GM10248 (cell line): ENCODE measurements around the gene NTSR1.

ENCODE experiments used
- CTCF ChIA-PET: fragments of 300-600 bp; sonication (Branson Sonifier 250); formaldehyde crosslinking; extraction: SDS; loops from one replicate; lab custom pipeline; 2021; ENCODE audit warnings: antibody characterized with exemption; lab: Yijun Ruan, JAX
- POLR2A ChIA-PET: fragments of 350-650 bp; sonication (Branson Sonifier 250); formaldehyde crosslinking; extraction: SDS; loops from one replicate; lab custom pipeline; 2020; ENCODE audit warnings: antibody characterized with exemption; lab: Yijun Ruan, JAX
- DNase-seq: peaks from one replicate; pipeline ENCODE4 v3.0.0; 2012; ENCODE audit errors: extremely low spot score
- TF ChIP-seq, protein P1 (sequence below): IDR thresholded peaks from 2 replicates; pipeline ENCODE4 v1.5.1; 2012; ENCODE audit warnings: mild to moderate bottlenecking, low read depth; ENCODE audit errors: extremely low read depth, missing control alignments, control extremely low read depth

Gene NTSR1

DNA sequence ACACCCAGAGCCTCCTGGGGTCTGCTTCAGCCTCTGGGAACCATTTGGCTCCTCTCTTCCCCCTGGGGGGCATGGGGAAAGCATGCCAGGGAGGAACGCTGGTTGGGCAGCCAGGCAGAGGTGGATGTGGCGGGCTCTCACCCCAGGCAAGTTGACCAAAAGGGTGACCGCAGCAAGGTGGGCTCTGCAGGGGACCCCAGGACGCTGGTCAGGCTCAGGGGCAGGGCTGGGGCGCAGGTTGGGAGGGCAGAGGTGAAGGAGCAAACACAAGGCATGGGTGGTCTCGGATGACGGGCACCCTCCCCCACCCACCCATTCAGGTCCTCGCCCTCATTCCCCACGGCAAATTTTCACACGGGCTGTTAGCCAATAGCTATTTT is 57.4 kb downstream of the NTSR1 start:
- ChIA-PET POLR2A (no interaction called here), CTCF (no interaction called here)
- DNase-seq, result no peak
- TF ChIP-seq, protein P1, sequence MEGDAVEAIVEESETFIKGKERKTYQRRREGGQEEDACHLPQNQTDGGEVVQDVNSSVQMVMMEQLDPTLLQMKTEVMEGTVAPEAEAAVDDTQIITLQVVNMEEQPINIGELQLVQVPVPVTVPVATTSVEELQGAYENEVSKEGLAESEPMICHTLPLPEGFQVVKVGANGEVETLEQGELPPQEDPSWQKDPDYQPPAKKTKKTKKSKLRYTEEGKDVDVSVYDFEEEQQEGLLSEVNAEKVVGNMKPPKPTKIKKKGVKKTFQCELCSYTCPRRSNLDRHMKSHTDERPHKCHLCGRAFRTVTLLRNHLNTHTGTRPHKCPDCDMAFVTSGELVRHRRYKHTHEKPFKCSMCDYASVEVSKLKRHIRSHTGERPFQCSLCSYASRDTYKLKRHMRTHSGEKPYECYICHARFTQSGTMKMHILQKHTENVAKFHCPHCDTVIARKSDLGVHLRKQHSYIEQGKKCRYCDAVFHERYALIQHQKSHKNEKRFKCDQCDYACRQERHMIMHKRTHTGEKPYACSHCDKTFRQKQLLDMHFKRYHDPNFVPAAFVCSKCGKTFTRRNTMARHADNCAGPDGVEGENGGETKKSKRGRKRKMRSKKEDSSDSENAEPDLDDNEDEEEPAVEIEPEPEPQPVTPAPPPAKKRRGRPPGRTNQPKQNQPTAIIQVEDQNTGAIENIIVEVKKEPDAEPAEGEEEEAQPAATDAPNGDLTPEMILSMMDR, result no peak

DNA sequence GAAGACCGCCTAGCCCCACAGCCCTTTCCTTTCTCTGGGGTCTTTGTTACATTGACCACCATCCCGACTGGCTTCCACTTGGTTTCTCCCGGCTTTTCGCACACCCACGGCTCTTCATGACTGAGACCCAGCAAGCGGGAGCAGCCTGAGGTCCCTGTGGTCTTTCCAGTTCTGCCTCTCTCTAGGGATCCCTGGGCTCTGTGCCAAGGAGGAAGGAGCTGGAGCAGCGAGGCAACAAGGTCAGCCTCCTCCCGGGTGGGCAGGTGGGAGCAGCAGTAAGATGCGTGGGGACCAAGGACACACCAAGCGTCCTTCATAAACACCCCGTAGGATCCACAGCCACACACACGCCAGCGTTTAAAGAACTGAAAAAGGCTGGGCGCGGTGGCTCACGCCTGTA is 58.1 kb downstream of the NTSR1 start:
- ChIA-PET POLR2A (no interaction called here), CTCF (no interaction called here)
- TF ChIP-seq, protein P1, result no peak
- no peak for DNase-seq

DNA sequence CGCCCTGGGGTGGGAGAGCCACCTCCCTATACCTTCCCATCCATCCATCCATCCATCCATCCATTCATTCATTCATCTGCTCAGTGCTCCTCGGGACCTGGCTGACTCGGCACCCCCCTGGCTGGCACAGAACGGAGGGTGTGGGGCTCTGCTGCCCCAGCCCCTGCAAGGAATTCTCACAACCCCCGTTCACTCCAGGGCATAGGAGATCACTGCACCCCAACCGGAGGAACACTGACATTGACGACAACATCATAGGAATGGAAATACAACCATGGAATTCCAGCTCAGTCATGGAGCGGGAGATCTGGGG is 59.6 kb downstream of the NTSR1 start:
- DNase-seq, result no peak
- CTCF ChIA-PET, result no interaction called here
- TF ChIP-seq, protein P1, result no peak
- POLR2A ChIA-PET, result no interaction called here

DNA sequence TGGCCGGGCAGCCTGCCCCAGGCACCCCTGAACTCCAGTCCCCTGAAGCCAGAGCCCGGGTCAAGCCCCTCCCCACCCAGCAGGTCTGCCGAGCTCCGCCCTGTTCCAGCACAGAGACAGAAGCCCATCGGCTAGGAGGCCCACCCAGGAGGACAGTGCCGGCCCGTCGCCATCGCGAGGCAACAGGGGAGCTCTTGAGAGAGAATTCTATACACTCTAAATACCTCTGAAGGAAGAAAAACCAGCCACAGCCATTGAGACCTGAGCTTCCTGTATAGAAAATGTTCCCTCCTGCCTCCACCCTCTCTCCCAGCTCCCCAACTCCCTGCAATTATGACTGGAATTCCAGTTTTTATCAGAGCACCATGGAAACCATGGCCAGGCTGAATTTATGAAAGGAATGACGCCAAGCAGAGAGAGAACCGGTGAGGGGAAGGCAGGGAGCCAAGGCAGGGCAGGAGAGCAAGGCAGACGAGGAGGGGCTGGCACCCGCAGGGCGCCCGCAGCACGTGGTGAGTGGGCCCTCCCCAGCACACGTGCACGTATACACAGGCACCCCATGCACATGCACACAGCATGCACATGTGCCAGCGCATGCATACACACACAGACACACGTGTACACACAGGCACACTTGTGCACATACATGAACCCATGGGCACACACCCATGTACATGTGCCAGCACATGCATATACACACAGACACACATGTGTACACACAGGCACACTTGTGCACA is 60.1 kb downstream of the NTSR1 start:
- TF ChIP-seq, protein P1, result no peak
- ChIA-PET CTCF (no interaction called here), POLR2A (no interaction called here)
- no peak for DNase-seq

DNA sequence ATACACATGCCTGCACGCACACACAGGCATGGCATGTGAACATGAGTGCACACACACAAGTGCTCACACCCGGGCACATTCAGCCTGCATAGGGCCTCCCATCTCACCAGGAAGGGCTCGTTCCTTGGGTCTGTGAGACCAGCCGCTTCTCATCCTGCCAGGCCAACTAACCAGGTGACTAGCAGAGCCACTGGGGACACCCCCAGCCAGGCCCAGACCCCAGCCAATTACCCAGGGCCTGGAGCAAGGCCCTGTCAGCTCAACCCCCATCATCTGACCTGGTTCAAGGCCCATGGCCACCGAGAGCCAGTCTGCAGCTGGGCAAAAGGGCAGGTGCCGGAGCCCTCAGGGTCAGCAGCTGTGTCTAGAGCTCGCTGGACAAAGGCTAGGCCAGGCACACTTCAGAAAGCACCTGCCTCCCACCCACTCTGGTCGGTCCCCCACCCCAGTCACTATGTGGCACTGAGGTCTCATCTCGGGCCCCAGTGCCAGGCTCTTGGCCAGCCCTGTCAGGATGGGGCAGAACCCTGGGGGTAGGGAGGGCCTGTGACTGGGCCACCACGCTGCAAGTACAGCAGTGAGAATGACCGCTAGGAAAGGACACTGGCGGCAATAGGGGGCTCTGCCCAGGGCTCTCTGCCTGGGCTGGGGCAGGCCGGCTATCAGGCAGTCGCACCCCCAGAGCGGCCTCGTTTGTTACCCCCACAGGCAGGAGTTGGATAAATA is 60.9 kb downstream of the NTSR1 start:
- TF ChIP-seq, protein P1, result no peak
- no peak for DNase-seq
- CTCF ChIA-PET, result no interaction called here
- POLR2A ChIA-PET, result no interaction called here

DNA sequence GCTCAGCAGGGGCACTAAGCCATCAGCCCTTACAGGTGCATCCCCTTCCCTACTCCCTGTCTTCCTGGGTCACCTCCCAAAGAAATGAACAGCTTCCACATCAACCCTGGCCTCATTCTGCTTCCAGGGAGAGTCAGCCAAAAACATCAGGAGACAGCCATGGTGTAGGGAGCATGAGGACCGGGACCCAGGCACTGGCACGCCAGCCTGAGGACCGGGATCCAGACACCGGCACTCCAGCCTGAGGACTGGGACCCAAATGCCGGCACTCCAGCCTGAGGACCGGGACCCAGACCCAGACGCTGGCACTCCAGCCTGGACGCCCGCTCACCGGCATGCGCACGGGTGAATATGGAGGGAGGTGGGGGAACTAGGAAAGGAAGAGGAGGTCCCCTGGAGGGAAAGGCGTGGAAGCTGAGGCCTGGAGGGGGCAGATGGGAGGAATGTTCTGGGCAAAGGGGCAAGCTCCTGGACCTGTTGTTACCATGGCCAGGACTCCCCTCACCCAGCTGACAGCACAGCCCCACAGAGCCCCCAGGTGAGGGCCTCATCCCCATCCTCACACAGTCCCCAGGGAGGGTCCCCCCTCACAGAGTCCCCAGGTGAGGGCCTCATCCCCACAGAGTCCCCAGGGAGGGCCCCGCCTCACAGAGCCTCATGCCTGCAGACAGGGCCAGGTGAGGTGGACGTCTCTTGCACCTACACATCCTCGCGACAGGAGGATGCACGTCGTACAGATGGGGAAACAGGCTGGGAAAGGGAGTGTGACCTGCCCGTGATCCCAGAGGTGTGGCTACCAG is 61.7 kb downstream of the NTSR1 start:
- ChIA-PET CTCF (interaction anchor here (1.1 kb wide), 1 partner anchor 22 kb away, joined by 4 read pairs; no protein-coding TSS in a partner anchor), POLR2A (no interaction called here)
- TF ChIP-seq, protein P1, result no peak
- DNase-seq, result no peak
